Stimulated activated CD8-positive, alpha-beta memory T cell treated with anti-CD3 and anti-CD28 coated beads, Interleukin-2, amount 100 ng/mL, for 48 hours (primary cell): ENCODE results near the gene CDR2L.
A peak's percentile ranks its signal among the peaks of the same experiment; 100 is the strongest.
"Not testable (repeated sequence)": the region's sequence is repeated elsewhere in the genome, so short reads cannot be mapped to it uniquely, and the experiment has no call there.

Experiments
- DNase-seq, 2 donors: peaks; one replicate each; pipeline ENCODE4 v3.0.0-alpha.2; 2020; ENCODE audit warnings: low read depth in 2 of 2

CDR2L gene

DNA sequence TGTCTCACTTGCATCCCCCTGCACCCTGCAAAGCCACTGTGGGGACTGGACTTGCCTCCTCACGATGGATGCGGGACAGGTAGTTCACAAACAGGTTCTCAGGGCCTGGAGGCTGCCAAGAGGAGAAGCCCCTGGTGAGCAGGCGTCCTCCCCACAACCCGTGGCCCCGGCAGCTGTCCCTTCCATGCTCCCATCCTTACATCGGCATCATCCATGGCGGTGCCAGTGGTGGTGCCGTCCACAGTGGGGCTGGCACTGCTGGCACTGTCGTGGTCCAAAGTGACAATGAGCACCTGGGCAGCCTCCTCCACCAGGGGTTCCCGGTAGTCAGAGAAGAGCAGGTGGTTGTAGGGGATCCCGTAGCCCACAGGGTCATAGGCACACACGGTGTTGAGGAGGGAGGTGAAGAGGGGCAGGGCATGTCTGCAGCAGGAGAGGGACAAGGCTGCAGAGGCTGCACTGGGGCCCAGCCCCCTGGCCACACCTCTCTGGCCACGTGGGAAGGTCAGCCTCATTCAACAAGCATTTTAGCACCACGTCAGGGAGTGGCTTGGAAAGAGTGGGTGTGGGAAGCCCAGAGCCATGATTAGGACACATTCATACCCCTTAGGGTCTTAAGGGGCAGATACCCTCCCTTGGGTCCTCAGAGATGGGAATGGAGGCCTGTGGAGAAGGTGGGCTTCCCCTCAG lies 27.5 kb upstream of the CDR2L start:
- no peak for DNase-seq

- peak; percentile 21 to 54 for DNase-seq
Measured at GRCh38 chr17:74960570-74961342, 26.7 kb upstream of the CDR2L start.

GRCh38 chr17:74961657-74962350 lies 25.6 kb upstream of the CDR2L start:
- DNase-seq = peak; percentile 78 to 80

DNA sequence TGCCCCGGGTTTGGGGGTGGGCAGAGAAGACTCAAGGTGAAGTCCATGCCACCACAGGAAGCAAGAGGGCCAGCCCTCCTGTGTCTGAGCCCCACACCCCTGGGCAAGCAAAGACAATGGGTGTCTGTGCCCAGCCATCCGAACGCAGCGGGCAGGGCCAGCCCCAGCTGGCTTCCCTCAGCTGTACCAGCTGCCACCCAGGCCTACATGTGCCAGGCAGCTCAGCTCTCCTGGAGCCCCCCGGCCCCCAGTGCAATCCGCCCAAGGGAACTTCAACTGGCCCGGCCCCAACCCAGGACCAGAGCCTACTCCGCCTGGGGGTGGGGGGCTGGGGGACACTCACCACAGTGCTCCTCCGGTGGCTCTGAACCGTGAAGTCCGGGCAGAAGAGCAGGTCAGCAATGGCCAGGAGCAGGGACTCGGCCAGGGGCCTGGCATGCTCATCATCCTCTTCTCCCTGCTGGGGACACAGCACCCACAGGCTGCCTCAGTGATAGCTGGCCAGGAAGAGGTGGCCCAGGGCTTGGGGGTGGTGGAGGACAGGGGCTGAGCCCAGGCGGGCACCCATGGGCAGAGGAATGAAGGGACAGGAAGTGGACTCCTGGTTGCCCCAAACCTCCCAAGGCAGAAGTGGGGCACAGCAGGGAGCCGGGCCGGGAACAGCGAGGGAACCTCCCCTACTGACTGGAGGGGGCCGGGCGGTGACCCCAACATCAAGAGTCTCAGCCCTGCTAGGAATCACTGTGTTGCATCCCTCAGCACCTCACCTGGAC lies 24.6 kb upstream of the CDR2L start:
- DNase-seq = no peak

GRCh38 chr17:74963656-74964055 lies 23.8 kb upstream of the CDR2L start:
- no peak for DNase-seq

DNA sequence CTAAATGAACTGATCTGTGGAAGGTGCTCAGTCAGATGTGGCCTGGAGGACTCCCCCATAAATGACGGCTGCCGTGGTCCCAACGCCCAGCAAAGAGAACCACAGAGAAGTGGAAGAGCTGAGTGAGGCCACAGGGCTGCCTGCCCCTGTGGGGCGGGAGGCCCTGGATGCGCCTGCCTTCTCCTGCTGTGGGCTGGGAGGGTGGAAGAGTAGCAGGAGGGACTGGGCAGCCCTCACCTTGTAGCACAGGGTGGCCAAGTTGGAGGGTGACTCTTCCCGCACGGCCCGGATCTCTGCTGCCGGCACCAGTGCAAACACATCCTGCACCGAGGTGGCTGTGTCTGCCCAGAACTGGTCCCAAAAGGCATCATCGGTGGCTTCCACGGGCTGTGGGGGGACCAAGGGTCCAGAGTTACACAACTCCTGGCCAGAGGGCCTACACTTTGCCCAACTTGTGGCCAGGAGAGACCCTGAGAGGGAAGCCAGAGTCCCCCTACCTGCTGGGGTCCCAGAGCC lies 23.1 kb upstream of the CDR2L start:
- DNase-seq = no peak

- DNase-seq = no peak
Measured at GRCh38 chr17:74964988-74965622, 22.3 kb upstream of the CDR2L start.

- DNase-seq = no peak
Measured at GRCh38 chr17:74968361-74968780, 19.1 kb upstream of the CDR2L start.

- not testable (repeated sequence) for DNase-seq
Measured at GRCh38 chr17:74969501-74969900, 17.9 kb upstream of the CDR2L start.

- no peak for DNase-seq
Measured at GRCh38 chr17:74970395-74970794, 17.0 kb upstream of the CDR2L start.

DNA sequence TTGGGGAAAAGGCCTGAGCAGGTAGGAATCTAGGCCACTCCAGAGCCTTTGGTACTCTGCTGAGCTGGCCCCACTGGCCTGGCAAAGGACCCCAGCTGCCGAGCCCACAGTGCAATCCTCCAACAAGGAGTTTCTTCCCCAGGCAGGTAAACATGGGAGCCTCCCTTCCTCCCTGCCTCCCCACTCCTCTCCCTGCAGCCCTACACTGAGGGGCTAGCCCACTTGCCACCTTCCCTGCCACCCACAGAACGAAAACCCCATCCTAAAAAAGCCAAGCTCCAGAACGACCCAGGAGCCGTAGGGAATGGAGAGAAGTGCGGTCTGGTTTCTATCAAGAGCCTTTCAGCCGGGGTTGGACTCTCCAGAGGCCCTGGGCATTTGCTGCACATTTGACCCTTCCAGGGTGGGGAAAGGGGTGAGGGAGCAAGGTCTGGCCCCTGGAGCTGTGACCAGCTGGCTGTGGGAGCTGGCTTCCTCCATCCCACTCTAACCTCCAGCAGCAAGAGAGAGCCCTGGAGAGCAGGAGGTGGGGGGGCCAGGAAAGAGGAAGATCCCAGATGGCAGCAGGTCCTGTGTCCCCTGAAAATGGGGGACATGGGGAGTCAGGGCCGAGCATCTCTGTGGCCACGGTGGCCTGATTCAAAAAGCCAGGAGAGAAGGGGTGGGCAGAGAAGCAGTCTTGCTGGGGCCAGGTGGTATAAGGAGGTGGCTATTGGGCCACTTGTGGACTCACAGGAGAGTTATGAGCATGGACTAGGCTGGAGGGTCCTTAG lies 16.2 kb upstream of the CDR2L start:
- no peak for DNase-seq

- no peak for DNase-seq
Measured at GRCh38 chr17:74971842-74972106, 15.7 kb upstream of the CDR2L start.

DNA sequence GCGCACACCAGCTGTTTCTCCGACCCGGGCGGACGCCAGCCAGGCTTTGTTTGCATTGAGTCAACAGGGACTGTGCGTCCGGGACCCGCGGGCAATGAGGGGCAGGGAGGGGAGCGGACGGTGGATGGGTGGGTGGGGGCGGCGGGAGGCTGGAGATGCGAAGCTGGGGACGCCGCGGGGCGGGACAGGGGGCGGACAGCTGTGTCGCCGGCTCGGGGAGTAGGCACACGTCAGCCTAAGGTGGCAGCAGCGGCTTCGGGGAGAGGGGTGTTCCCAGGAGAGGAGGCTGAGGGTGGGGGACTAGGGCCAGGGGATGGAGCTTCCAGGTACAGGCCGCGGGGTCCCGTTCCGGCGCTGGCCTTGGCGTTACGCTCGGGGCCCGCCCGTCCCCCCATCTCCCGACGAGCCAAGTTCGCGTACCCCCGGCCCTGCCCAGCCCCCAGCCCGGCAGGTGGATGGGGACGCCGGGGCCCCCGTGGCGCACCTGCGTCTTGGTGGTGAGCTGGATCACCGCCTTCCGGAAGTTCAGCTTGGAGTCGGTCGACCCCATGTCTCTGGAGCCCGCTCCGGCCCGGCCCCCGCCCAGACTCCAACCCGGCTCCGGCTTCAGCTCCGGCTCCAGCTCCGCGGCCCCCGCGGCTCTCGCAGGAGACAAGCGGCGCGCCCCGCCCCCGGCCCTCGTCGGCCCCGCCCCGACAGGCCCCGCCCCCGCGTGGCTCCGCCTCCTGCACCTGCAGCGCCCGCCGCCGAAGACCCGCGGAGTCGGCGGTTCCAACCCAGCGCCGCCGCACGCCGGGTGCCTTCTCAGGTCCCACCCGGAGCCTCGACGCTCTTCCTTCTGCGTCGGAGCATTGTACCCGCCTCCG lies 15.1 kb upstream of the CDR2L start, which contains the start of gene HID1:
Gene HID1, minus strand, starts transcription at position 653 of the 866 bp plus-strand sequence. Its CDS starts 103 bp downstream, at position 550.
- DNase-seq = peak; percentile 66 to 77

DNA sequence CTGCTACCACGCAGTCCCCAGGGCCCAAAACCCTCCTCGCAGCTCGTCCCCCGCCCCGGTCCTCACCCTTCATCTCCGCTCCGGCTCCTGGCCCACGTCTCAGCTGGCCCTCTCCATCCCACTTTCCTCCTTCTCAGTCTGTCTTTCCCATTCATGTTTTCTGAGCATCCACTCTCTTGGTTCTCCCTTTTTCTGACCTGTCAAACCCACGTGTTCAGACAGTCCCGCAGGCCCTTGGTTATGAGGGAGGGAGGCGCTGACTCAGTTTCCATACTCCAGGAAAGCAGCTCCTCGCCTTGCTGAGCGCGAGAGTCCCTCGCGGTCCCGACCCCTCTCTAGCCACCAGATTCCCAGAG lies 14.5 kb upstream of the CDR2L start:
- no peak for DNase-seq

GRCh38 chr17:74975943-74976342 lies 11.5 kb upstream of the CDR2L start:
- no peak for DNase-seq

- DNase-seq = no peak
Measured at GRCh38 chr17:74977802-74978201, 9.6 kb upstream of the CDR2L start.

- no peak for DNase-seq
Measured at GRCh38 chr17:74978240-74978639, 9.2 kb upstream of the CDR2L start.

DNA sequence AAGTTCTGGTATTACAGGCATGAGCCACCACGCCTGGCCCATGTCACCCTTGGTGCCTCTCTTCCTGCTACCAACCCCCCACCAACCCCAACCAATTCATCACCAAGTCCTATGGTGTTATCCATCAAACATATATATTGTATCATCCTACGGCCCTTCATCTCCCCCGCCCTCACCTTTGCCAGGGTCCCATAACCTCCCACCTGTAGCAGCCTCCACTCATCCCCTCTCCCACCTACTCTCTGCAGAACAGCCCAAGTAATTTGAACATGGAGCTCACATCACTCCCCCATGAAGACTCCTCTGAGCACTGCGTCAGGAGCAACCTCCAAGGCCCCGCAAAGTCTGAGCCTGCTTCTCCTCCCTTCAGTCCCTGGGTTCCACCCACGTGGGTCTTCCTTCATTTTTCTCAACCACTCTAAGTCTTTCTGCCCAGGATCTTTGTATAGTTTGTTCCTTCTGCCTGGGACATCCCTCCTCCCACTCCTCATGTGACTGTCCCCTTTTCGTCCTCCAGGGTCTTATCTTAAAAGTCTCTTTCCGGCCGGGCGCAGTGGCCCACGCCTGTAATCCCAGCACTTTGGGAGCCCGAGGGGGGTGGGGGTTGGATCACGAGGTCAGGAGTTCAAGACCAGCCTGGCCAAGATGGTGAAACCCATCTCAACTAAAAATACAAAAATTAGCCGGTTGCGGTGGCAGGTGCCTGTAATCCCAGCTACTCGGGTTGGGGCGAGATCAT lies 7.9 kb upstream of the CDR2L start:
- DNase-seq = no peak
